KBM-7 (cell line): ENCODE measurements around the gene LINC00237.

Experiments used
- DNase-seq: peaks from one replicate; pipeline ENCODE4 v3.0.0-alpha.2; 2015
- in situ Hi-C: fragments of 300-500 bp; cut with MboI; formaldehyde crosslinking; loops from 2 replicates; pipeline ENCODE4 v1.14.3; 2020; ENCODE audit warnings: low sequenced_read_pairs, low pct_unique_long_range_greater_than_20kb, mixed read lengths

LINC00237 gene

DNA sequence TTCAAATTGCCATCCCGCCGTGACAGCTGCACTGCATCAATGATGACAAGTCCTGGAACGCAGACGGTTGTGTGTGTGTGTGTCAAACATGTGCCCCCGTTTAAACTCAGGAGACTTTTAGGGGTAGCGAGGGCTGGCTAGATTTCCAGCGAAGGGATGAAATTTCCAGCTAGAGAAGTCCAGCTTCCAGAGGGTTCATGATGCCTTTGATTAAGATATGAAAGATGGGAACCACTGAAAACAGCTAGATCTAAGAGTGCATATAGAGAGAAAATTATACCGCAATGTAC is 20.4 kb upstream of the LINC00237 start:
- no peak for DNase-seq
- in situ Hi-C loops = no loop called here

DNA sequence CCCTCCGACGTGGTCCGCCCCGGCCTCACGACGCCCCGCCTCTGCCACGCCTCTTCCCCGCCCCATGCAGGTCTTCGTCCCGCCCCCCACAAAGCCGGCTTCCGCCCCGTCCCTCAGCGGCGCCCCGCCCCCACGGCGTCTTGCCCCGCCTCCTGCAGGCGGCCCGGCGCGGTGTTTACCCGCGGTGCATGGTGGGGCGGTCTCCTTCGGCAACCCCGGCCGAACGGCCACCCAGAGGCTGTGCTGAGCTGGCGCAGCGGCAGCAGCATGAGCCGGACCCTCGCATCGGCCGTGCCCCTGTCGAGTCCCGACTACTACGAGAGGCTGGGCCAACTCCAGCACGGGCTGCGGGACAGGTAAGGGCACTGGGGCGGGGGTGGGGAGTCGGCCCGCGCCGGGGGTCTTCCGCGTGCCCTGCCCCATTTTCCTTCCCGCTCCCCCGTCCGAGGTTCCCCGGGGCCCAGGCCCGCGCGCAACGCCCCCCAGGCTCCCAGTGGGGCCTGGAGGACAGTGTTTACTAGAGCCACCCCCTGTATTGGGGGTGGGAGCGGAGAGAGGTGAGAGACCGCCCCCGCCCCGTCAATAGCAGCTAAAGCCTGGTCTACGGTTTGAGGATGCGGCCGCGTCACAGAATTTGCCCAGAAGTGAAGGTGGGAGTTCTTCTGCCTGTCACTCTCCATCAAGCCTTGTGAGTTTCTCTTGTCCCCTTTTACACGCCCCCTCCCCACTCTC is 19.9 kb upstream of the LINC00237 start, which contains the start of gene KIZ:
TSS of gene KIZ (plus strand) at position 234 of the 732 bp plus-strand sequence. CDS start at position 268, 34 bp downstream.
- in situ Hi-C loops = no loop called here
- peak; percentile 85 for DNase-seq

DNA sequence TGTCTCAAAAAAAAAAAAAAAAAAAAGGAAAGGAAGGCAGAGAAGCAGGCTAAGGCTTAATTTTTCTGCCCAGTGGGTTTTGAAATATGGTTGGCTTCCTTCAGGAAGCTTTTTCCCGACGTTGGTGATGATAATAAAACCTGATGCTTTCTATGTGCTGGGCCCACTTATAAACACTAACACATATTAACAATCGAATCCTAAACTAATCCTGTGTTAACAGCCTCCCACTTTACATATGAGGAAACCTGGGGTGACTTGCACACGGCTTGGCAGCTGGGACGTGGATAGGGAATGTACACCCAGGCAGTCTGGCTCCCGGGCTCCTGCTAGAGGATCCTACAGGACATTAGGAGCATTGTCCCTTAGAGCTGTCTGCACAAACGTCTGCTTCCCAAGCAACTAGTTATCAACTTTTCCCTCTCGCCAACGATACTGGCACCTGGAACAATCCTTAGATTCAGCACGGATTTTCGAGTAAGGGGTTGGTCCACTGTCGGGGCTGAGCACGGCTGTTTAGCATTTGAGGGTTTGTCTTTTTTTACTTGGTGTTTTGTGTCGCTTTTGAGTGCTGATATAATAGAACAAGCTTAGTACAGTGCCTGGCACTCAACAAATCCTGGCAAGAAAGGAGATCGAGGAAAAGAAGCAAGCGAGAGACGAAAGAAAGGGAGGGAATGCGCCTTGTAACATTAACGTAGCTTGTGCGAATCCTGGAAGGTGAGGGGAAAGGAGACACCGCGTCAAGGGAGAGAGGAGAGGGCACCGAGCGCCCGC is 19.1 kb upstream of the LINC00237 start:
- DNase-seq = no peak
- in situ Hi-C loops = no loop called here

DNA sequence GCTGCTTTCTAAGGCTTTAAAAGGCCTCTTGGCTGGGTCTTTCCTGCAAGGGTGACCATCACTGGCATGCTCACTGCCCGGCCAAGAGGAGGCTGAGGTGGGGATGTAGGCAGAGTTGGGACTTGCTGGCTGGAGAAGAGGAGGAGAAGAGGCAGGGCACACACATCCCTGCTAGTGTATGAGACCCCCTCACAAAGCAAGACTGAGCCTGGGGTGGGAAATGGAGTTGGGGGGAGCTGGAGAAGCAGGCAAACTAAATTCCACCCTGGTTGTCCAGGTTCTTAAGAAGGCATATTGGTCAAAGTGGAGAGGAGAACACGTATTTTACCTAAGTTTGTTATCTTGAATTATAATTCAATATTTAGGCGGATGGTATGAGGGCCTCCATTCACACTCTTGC is 18.0 kb upstream of the LINC00237 start:
- no peak for DNase-seq
- in situ Hi-C loops = no loop called here

DNA sequence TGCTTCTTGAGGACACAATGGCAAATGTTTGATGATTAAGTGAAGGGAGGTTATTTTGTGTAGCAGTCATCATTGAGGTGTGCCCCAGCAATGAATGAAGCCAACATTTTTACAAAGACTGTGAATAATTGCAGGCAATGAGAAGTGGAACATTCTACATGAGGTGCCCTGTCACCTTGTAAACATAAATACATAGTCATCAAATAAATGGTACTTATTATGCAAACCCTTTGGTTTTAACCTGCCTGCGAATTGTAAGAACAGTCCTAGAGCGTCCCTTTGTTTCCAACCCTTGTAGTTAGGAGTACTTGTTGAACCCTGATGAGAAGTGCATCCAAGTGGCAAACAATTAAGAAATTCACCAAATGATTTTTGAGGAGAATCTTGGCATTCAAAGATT is 12.6 kb upstream of the LINC00237 start:
- DNase-seq = no peak
- in situ Hi-C loops = no loop called here

DNA sequence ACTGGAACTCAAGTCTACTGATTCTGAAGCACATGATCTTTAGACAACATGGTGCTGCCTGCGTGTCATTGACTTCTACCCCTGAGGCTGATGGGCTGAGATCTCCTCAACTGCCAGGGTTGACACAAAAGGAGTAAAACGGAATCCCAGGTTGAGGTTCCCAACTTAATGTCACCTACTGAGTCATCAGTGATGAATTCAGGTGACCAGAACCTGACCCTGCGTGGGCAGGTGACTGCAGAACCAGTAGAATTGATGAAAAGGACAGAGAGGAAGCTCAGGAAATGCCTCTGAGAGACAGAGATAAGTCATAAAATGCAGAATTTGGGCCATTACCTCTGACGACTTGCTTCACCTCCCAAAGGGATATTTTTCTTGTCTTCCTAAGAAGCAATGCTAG is 12.0 kb upstream of the LINC00237 start:
- in situ Hi-C loops = no loop called here
- DNase-seq = no peak

DNA sequence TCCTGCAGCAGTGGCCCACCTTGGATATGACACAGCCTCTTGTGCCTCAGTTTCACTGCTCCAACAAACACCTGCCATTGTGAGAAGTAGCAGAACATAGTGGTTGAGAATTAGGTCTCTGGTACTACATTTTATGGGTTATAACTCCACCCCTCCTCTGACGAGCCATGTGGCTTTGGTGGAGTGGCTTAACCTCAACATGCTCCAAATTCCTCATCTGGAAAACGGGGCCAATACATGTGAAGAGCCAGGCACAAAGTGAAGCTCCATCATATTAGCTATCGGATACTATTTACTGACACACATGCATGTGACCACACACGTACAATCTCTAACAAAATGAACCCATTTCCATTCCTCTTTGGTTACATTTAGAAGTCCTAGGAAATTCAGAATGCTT is 11.4 kb upstream of the LINC00237 start:
- in situ Hi-C loops = no loop called here
- DNase-seq = no peak

DNA sequence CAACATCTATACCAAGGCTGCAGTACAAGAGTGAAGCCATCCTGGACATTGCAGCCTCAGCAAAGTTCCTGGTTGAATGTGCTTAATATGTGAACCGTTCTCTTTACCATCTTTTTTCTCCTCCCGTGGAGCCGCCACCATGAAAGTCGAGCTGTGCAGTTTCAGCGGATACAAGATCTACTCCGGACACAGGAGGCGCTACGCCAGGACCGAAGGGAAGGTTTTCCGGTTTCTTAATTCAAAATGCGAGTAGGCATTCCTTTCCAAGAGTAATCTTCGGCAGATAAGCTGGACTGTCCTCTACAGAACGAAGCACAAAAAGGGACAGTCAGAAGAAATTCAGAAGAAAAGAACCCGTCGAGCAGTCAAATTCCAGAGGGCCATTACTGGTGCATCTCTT is 8.4 kb upstream of the LINC00237 start:
- in situ Hi-C loops = no loop called here
- no peak for DNase-seq

DNA sequence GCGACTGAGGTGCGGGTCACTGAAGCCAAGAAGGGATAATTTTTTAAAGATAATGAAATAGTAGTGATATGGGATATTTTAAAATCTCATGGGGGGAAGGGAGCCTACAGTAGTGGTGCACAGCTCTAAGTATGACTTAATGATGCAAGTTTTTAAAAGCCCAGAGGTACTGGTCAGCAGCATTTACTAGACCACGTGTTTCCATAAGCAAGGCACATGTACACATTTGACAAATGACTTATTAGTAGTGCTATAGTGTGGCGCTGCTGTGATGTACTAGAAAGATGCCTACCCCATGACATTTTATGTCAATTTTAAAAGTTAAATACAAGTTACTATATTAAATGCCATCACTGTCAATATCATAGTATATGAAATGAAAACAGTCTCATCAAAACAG is 7.5 kb upstream of the LINC00237 start:
- in situ Hi-C loops = no loop called here
- DNase-seq = no peak

DNA sequence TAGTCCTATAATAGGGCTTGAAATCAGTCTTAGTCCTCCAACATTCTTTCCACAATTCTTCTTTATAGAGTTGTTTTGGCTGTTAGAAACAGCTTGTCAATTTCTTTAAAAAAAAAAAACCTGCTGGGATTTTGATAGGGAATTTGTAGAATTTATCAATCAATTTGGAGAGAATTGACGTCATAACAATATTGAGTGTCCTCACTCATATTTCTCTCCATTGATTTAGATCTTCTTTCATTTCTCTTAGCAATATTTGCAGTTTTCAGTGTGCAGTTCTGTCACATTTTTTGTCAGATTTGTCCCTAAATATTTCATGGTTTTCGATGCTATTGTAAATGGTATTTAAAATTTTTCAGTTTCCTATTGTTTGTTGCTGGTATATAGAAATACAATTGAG is 5.3 kb upstream of the LINC00237 start:
- in situ Hi-C loops = no loop called here

DNA sequence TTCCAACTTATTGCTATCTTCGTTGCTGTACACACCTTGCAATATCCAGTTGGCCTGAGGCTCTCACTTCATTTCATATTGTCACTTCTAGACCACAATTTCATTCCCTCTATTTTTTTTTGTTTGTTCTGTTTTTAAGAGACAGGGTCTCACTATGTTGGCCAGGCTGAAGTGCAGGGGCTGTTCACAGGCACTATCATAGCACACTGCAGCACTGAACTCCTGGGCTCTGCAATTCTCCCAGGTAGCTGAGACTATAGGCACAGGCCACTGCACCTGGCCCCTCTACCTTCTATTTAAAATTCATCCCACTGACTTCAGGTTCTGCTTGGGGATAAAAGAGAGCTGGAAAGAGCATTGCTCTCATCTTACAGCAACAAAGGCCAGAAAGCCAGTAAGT is 4.7 kb upstream of the LINC00237 start:
- in situ Hi-C loops = no loop called here
- no peak for DNase-seq

More for the DNA sequence above, 5.3 kb upstream of the LINC00237 start:
- no peak for DNase-seq

DNA sequence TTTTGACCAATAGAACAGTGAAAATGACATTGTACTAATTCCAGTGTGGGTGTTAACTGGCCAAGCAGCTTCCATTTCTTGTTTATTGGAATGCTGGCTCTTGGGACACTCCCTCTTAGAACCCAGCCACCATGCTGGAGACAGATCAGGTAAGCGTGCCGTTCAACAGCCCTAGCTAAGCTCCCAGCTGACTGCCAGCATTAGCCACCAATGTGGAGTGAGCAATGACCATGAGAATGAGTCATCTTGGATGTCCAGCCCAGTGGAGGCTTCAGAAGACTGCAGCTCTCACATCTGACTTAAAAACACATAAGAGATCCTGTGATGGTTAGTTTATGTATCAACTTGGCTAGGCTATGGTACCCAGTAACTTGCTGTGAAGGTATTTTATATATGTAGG is 3.0 kb upstream of the LINC00237 start:
- in situ Hi-C loops = no loop called here
- no peak for DNase-seq

DNA sequence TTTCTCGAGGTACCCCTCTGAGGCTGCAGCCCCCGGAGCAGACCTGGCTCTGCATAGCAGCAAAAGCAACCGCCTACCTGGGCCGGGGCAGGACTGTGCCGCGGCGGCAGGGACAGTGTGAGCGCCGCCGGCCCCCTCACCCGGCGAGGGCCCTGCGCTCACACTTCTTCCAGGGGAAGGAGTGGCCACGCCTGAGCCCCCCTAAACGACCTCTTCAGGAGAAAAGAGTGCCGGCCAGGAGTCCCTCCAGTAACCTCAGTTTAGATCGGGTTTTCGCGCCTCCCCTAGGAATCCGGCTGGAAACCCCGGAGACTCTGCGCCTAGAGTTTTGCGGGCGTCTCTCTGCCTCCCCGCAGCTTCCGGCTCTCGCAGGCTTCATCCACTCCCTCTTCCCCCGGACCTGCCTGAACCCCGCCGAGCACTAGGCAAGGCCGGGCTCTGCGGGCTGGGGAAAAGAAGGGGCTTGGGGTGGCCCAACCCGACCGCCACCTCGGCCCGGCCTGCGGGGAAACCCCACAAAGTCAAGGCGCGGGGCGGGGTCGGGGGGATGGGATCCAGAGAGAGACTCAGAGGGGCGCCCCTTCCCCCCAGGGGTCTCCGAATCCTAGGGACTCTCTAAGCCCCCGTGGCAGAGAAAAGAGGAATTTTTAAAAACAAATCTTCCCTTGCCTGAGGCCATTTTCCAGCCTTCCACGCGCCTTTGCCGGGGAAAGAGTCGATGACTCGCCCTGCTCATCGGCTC is 558 bp downstream of the LINC00237 start:
- in situ Hi-C loops = no loop called here
- DNase-seq = no peak

DNA sequence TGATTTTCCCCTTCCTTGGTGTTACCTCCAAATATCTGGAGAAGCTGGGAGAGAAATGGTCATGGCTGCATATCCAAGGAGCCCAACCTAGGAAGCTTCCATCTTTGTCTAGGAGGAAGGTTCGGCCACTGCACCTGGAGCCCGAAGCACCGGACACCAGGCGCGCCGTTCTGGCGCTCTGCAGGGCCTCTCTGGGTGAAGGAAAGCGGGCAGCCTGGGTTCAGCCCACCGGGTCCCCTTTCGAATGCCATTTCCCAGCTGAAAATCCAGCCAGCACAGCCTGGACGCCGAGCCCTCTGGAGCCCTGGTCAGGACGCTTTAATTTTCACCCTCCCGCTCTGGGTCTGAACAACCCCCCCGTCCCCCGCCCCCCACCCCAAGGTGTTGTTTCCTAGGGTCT is 1.2 kb downstream of the LINC00237 start:
- DNase-seq = no peak
- in situ Hi-C loops = no loop called here

DNA sequence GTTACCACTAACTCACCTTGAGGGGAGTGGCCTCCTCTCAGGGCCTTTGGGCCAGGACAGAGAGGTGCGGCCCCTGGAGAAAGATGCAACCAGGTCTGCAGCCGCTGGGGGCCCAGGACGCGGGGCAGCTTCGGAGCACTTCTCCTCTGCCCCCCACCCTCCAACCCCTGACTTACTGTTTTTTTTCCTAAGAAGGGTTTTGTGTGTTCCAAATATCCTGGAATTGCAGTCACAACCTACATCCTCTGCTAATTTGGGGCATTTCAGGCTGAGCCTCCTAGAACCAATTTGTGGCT is 1.7 kb downstream of the LINC00237 start:
- DNase-seq = no peak
- in situ Hi-C loops = no loop called here

DNA sequence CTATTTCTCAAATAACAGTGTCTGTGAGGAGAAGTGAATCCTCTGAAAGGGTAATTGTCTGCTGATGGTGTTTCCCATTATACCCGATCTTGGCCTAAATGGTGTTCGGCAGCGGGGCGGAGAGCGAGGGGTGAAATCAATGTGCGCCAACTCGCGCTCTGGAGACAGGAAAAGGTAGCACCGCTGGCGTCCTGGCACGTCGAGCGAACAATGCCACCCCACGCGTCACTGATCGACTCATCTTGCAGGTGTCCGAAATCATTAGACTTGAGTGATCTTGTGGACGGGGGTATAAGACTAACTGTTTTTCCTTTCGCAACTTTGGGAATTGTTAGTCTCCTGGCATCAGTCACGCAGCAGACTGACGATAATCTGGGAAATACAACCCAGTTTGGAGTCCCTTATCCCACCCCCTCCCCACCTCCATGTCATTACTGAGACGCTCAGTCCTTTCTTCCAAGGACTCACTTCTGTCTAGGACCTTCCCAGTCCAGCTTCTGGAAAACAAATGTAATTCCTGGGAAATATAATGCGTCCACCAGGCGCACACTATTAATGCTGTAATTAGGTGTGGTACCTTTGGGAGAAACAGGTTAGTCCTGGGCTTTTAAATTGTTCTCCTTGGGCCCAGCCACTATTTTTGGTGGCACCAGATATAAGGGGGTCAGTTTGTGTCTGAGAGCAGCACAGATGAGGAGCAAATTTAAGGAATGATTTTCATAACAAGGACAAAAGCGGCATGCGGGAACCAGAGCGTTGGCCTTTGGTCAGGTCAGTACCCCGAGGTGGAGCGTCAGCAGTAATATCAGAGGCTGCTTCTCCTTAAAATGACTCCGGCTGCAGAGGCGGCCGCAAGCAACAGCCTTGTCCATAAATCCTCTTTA is 2.3 kb downstream of the LINC00237 start:
- in situ Hi-C loops = no loop called here
- no peak for DNase-seq

DNA sequence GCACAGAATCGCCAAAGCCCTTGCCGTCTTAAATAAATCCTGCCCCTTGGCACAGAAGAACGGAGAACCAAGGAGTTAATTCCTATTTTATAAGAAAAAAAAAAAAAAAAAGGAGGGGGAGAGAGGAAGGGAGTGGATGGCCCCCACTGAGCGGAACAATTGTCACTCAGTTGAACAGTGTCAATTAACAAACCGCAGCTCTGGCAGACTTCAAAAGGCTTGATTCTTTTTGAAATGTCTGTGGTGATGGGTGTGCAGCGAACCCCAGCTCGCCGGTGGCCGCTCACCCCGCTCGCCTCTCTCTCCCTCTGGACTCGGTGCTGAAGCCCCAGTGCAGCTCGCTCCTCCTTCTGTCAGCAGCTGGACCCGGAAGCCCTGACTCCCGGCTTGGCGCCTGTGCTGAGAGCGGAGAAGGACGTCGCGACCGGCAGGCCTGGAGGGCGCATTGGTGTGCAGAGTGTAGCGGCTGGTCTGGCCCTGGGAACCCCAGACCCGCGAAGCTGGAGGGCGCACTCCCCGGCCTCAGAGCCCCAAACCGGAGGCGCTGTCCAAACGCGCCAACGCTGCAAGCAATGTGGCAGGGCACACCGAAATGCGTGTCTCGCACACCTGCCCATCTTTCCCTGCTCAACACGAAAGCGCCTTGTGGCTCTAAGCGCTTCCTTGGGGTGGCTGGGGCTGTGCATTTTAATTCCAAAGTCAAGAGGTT is 3.4 kb downstream of the LINC00237 start:
- in situ Hi-C loops = no loop called here
- DNase-seq = no peak

DNA sequence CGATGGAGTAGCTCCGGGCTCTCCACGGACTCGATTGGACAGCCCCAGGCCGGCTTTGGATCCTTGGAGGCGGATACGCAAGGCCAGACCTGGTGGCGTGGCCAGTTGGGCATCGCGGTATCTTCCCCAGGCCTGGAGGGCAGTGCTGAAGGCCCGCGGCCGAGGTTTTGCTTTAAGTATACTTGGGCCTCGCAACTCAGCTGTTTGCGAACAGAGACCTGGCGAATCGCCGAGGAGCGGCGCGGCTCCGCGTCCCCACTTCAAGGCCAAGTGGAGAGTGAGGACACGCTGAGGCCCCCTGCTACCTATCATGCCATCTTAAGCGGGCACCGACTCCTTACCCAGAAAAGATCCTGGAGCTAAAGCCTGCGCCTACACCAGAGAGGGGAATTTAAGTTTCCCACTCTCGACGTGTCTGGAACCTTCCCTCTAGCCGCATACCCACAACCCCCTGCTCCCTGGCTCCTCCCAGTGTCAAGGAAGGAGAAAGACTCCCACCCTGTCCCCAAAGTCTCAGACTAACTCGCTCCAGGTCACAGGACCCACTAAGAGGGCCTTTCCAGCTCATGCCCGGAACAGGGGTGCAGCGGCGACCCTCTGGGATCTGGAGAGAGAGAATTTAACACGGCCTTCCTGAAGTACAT is 4.1 kb downstream of the LINC00237 start:
- DNase-seq = no peak
- in situ Hi-C loops = no loop called here
